HFF-Myc (cell line): Measurements from ENCODE around the gene CHCHD10.

Source experiments
- DNase-seq: peaks from one replicate; pipeline ENCODE4 v3.0.0-alpha.2; 2011; ENCODE audit warnings: low read depth; ENCODE audit errors: extremely low read depth
- H3K4me3 ChIP-seq: replicated peaks from 2 replicates; pipeline ENCODE4 v1.5.1; 2011; ENCODE audit warnings: low read depth, mild to moderate bottlenecking, control low read depth, low read length
- TF ChIP-seq, protein P1 (sequence below): IDR thresholded peaks from 2 replicates; pipeline ENCODE4 v1.5.1; 2012; ENCODE audit warnings: mild to moderate bottlenecking, low read depth, low read length, control low read depth; ENCODE audit errors: missing control alignments

Gene CHCHD10

DNA sequence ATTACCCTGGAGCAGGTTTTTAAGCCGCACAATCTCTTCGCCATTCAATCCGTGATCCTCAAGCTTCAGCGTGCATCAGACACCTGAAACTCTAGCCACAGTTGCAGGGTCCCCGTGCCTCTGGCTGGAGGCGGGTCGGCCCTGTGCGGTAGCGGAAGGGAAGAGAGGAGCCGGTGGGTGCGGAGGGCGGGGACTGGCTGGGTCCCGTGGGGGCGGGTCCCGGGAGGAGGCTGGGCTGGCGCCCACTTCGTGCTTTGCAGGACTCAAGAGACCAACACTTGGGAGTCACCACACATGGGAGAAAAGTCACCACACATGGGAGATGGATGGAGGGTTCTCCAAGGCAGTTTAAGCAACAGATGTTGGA is 4.2 kb downstream of the CHCHD10 start:
- TF ChIP-seq, protein P1, sequence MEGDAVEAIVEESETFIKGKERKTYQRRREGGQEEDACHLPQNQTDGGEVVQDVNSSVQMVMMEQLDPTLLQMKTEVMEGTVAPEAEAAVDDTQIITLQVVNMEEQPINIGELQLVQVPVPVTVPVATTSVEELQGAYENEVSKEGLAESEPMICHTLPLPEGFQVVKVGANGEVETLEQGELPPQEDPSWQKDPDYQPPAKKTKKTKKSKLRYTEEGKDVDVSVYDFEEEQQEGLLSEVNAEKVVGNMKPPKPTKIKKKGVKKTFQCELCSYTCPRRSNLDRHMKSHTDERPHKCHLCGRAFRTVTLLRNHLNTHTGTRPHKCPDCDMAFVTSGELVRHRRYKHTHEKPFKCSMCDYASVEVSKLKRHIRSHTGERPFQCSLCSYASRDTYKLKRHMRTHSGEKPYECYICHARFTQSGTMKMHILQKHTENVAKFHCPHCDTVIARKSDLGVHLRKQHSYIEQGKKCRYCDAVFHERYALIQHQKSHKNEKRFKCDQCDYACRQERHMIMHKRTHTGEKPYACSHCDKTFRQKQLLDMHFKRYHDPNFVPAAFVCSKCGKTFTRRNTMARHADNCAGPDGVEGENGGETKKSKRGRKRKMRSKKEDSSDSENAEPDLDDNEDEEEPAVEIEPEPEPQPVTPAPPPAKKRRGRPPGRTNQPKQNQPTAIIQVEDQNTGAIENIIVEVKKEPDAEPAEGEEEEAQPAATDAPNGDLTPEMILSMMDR: no peak
- DNase-seq: no peak
- H3K4me3 ChIP-seq: peak overlapping the region; percentile 25

DNA sequence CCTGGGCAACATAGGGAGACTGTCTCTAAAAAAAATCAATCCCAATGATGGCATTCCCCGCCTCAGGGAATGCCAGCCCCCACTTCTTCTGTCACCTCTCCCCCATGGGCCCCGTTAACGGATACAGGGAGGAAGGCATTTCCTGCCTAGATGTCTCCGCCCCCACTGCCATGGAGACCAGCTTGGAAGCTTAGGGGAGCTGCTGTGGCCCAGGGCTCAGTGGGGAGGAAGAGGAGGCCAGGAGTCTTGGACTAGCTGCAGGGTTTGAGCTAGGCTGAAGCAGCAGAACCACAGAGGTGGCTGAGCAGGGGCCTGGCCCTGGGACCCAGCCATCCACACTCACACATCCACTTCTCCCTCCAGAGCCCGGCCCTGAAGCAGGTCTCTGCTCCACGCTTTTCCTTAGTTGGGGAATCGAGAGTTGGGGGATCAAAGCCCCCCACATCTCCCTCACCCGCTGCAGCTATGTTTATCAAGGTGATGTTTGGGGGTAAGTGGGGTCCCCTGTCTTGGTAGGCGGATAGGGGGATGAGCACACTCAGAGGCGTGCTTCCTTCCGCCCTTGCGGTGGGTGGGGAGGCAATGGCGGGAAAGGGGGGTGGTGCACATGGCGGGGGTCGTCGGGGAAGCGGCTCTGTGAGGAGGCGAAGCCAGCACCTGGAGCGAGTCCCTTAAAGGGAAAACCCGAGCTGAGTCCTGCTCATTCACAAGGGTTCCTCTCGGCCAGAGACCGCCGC is 4.8 kb downstream of the CHCHD10 start, which contains the start of gene C22orf15:
C22orf15 (plus strand) TSS at position 149 of the 737 bp plus-strand sequence; CDS start at position 466, 317 bp downstream.
- TF ChIP-seq, protein P1: no peak
- no peak for DNase-seq
- H3K4me3 ChIP-seq: peak within 1 kb of the TSS; percentile 25

DNA sequence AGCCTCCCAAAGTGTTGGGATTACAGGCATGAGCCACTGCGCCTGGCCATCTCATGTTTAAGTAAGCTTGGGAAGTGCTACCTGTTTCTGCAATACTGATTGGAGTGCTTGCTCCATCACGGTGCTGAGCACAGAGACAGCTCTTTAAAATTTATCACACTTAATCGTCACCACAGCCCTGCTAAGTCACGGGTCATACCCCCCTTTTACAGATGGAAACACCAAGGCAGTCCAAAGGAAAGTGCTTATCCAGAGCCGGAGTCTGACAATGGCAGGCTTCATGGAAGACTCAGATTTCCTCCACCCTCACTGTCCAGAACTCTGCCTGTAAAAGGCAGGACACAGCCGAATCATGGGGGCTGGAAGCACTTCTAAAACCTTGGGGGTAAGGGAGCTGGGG is 7.7 kb downstream of the CHCHD10 start:
- DNase-seq: no peak
- TF ChIP-seq, protein P1: no peak
- H3K4me3 ChIP-seq: no peak overlapping the region

DNA sequence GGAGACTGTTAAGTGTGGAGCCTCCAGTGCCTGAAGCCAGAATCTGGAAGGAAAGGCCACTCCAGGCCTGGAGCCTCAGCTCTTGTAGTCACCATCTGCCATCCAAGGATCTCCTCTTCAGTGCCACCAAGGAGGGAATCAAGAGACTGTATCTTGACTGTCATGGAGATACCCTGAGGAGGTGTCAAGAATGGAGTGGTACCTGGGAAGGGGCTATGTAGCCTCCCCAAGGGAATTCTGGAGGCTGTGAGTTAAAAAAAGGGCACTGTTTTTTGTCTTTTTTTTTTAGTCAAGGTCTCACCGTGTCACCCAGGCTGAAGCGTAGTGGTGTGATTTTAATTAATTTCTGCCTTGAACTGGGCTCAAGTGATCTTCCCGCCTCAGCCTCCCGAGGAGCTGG is 8.2 kb downstream of the CHCHD10 start:
- TF ChIP-seq, protein P1: no peak
- no peak overlapping the region for H3K4me3 ChIP-seq
- no peak for DNase-seq

DNA sequence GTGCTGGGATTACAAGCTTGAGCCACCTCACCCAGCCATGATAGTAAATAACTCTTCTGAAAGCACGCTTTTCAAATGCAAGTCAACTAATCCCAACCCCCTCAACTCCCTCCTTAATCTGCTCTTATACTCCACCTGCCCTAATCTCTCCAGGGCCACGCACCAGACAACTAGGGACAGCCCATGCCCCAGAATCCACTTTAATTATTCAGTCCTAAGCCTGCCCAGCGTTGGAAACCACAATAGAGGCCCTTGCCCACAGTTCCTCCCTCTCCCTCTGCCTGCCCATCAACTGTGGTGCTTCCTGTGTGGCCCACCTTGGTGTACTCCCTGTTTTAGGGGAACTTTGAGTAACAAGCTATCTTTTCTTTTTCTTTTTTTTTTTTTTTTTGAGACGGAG is 10.9 kb downstream of the CHCHD10 start:
- no peak overlapping the region for H3K4me3 ChIP-seq
- no peak for DNase-seq

DNA sequence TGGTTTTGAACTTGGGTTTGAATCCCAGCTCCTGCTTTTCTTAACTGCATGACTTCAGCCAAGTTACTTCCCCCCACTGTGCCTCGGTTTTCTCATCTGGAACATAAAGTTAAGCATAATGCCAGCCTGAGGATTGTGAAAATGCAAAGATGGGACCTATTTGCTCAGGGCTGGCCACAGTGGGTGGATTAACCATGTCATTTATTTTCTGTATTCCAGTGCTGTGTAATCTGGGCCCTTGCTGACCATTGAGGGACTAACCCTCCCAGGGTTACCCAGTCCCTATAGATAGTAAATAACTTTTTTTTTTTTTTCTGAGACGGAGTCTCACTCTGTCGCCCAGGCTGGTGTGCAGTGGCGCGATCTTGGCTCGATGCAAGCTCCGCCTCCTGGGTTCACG is 12.1 kb downstream of the CHCHD10 start:
- H3K4me3 ChIP-seq: no peak overlapping the region
- TF ChIP-seq, protein P1: no peak
- DNase-seq: no peak

More for the DNA sequence above, 10.9 kb downstream of the CHCHD10 start:
- TF ChIP-seq, protein P1: no peak
